Smooth muscle cell (in vitro differentiated cells): ENCODE measurements around the gene STAT5B. TPM values are rescaled to one million over a fixed set of nuclear protein-coding genes. Genes with fewer than 3 reads are reported as not detected.

Experiments used
- DNase-seq: peaks from one replicate; lab custom pipeline; 2025; ENCODE audit not compliant: unreplicated experiment; lab: John Stamatoyannopoulos, UW
- H2AFZ ChIP-seq: fragments of 200-600 bp; sonication (generic); 2 replicates; pipeline ENCODE4 v1.6.0; 2016; ENCODE audit warnings: antibody characterized with exemption, low read depth, mild to moderate bottlenecking
- H3F3A ChIP-seq: fragments of 200-600 bp; sonication (generic); 2 replicates; pipeline ENCODE4 v1.6.0; 2017; ENCODE audit warnings: antibody characterized with exemption, low read depth
- H3K27ac ChIP-seq: fragments of 200-600 bp; sonication (generic); 2 replicates; pipeline ENCODE4 v1.5.1; 2016; ENCODE audit warnings: low read depth, mild to moderate bottlenecking
- H3K27me3 ChIP-seq: fragments of 200-600 bp; sonication (generic); 2 replicates; pipeline ENCODE4 v1.6.1; 2016; ENCODE audit warnings: low read depth, mild to moderate bottlenecking
- H3K36me3 ChIP-seq: fragments of 200-600 bp; sonication (generic); 2 replicates; pipeline ENCODE4 v1.5.1; 2016; ENCODE audit warnings: low read depth
- H3K4me1 ChIP-seq: fragments of 200-600 bp; sonication (generic); 2 replicates; pipeline ENCODE4 v1.5.1; 2016; ENCODE audit warnings: low read depth
- H3K4me2 ChIP-seq: fragments of 200-600 bp; sonication (generic); 2 replicates; pipeline ENCODE4 v1.6.0; 2016; ENCODE audit warnings: mild to moderate bottlenecking
- H3K4me3 ChIP-seq: fragments of 200-600 bp; sonication (generic); 2 replicates; pipeline ENCODE4 v1.5.1; 2016; ENCODE audit warnings: mild to moderate bottlenecking
- H3K79me2 ChIP-seq: fragments of 200-600 bp; sonication (generic); 2 replicates; pipeline ENCODE4 v1.6.0; 2016; ENCODE audit warnings: low read depth, mild to moderate bottlenecking
- H3K9ac ChIP-seq: fragments of 200-600 bp; sonication (generic); 2 replicates; pipeline ENCODE4 v1.6.0; 2016; ENCODE audit warnings: low read depth
- H3K9me3 ChIP-seq: fragments of 200-600 bp; sonication (generic); replicated peaks from 2 replicates; pipeline ENCODE4 v1.5.1; 2016; ENCODE audit warnings: low read depth
- H4K20me1 ChIP-seq: fragments of 200-600 bp; sonication (generic); 2 replicates; pipeline ENCODE4 v1.6.0; 2016; ENCODE audit warnings: low read depth
- CTCF ChIP-seq: fragments of 200-600 bp; sonication (generic); IDR thresholded peaks from 2 replicates; pipeline ENCODE4 v1.5.1; 2017; ENCODE audit warnings: borderline replicate concordance, mild to moderate bottlenecking, antibody characterized with exemption; ENCODE audit not compliant: insufficient read depth, poor library complexity, severe bottlenecking
- WGBS: methylation state at CpG from one replicate; pipeline ENCODE4 v1.1.7; 2016; ENCODE audit warnings: low lambda C conversion rate; 5-methylcytosine and 5-hydroxymethylcytosine counted together
- polyA plus RNA-seq: library from polyadenylated mRNA; unstranded; fragments of >200 nt; fragmentation: Nextera tagmentation; extraction: Ambion mirVana; gene quantifications from 2 replicates; pipeline ENCODE4 v1.2.1, GENCODE V29; 2016
- total RNA-seq: library from RNA; depleted of rRNA; stranded (reverse); fragments of >200 nt; gene quantifications from 2 replicates; pipeline ENCODE4 v1.2.3, GENCODE V29; 2014

Gene STAT5B
- total and polyA plus RNA-seq, 2 experiments from 2014 or later = 10.7 to 12.4 TPM

- no peaks in the 10 kb centered on the region for H3K79me2 ChIP-seq
- H3K4me2 ChIP-seq = peak within 1 kb of the TSS; percentile 82
- TF ChIP-seq CTCF = no peak
- DNase-seq = no peak
- no peak within 1 kb of the TSS for H3K27ac ChIP-seq
- no peaks in the 10 kb centered on the region for H3F3A ChIP-seq
- H3K4me3 ChIP-seq = peak within 1 kb of the TSS; percentile 54
- no peaks in the 10 kb centered on the region for H3K4me1 ChIP-seq
- H3K27me3 ChIP-seq = no peaks in the 10 kb centered on the region
- no peaks in the 10 kb centered on the region for H4K20me1 ChIP-seq
- H3K9ac ChIP-seq = no peak within 1 kb of the TSS
- no peaks in the 10 kb centered on the region for H3K9me3 ChIP-seq
- no peak within 1 kb of the TSS for H2AFZ ChIP-seq
- no peaks in the 10 kb centered on the region for H3K36me3 ChIP-seq
- 62% methylated on average over 24 of the region's 24 CpGs for WGBS
Measured at GRCh38 chr17:42193969-42194899, 82.0 kb downstream of the STAT5B start, which contains the start of gene GHDC. Gene GHDC (minus strand): TSS chr17:42194494. CDS start chr17:42193581, 913 bp downstream.

- DNase-seq = no peak
- Histone ChIP-seq H3K9me3 (no peaks in the 10 kb centered on the region), H3K36me3 (no peaks in the 10 kb centered on the region), H3K4me3 (no peak overlapping the region), H3K9ac (no peak overlapping the region), H3K27me3 (no peaks in the 10 kb centered on the region), H4K20me1 (no peaks in the 10 kb centered on the region), H3K4me2 (no peak overlapping the region), H3K4me1 (no peaks in the 10 kb centered on the region), H3F3A (no peaks in the 10 kb centered on the region), H3K79me2 (no peaks in the 10 kb centered on the region), H2AFZ (no peak overlapping the region), H3K27ac (no peak overlapping the region)
- no peak for TF ChIP-seq CTCF
- 93% methylated on average over 12 of the region's 12 CpGs for WGBS
Measured at GRCh38 chr17:42193216-42193968, 82.8 kb downstream of the STAT5B start.

- no peaks in the 10 kb centered on the region for H3K27me3 ChIP-seq
- no peak for DNase-seq
- no peaks in the 10 kb centered on the region for H3K79me2 ChIP-seq
- H3F3A ChIP-seq = no peaks in the 10 kb centered on the region
- no peak overlapping the region for H3K4me3 ChIP-seq
- H3K36me3 ChIP-seq = no peaks in the 10 kb centered on the region
- no peaks in the 10 kb centered on the region for H3K9me3 ChIP-seq
- no peak for TF ChIP-seq CTCF
- no peak overlapping the region for H3K4me2 ChIP-seq
- 93% methylated on average over 23 of the region's 23 CpGs for WGBS
- no peaks in the 10 kb centered on the region for H3K4me1 ChIP-seq
- no peak overlapping the region for H3K9ac ChIP-seq
- H4K20me1 ChIP-seq = no peaks in the 10 kb centered on the region
- no peak overlapping the region for H3K27ac ChIP-seq
- no peak overlapping the region for H2AFZ ChIP-seq
Measured at GRCh38 chr17:42192189-42193126, 83.7 kb downstream of the STAT5B start.
